Astrocyte (in vitro differentiated cells and primary cell): Measurements from ENCODE around the gene SHC4.

Experiments
- EZH2 ChIP-seq: IDR thresholded peaks from 2 replicates; pipeline ENCODE4 v1.6.1; 2012; ENCODE audit warnings: mild to moderate bottlenecking, low read length, inconsistent platforms; ENCODE audit not compliant: insufficient read depth
- TF ChIP-seq, protein P1 (sequence below): IDR thresholded peaks from 2 replicates; pipeline ENCODE4 v1.5.1; 2011; ENCODE audit warnings: low read depth, mild to moderate bottlenecking, inconsistent platforms, low read length, moderate library complexity; ENCODE audit not compliant: insufficient read depth

DNA sequence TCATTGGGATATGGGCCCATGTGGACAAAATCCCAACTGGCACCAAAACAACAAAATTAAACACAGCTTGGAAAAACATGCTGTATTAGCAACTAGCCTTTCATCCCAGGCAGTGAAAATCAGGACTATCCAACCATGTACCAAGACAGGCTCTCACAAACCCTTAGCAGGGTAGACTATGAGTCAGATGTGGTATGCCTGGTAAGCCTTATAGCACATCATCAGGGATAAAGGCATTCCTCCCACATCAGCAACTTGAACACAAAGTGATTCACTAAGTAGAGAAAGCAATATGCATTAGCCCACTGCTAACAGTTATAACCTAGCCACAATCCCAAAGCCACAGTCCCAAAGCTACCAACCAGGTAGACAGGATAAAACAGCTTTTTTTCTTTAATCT, 160.9 kb downstream of the SHC4 start:
- TF ChIP-seq, protein P1, sequence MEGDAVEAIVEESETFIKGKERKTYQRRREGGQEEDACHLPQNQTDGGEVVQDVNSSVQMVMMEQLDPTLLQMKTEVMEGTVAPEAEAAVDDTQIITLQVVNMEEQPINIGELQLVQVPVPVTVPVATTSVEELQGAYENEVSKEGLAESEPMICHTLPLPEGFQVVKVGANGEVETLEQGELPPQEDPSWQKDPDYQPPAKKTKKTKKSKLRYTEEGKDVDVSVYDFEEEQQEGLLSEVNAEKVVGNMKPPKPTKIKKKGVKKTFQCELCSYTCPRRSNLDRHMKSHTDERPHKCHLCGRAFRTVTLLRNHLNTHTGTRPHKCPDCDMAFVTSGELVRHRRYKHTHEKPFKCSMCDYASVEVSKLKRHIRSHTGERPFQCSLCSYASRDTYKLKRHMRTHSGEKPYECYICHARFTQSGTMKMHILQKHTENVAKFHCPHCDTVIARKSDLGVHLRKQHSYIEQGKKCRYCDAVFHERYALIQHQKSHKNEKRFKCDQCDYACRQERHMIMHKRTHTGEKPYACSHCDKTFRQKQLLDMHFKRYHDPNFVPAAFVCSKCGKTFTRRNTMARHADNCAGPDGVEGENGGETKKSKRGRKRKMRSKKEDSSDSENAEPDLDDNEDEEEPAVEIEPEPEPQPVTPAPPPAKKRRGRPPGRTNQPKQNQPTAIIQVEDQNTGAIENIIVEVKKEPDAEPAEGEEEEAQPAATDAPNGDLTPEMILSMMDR = no peak
- TF ChIP-seq EZH2 = no peak
